ENCODE results near the gene NPHP3. TPM values are rescaled to one million over a fixed set of nuclear protein-coding genes. Genes with fewer than 3 reads are reported as not detected.
"Not testable (repeated sequence)": the region's sequence is repeated elsewhere in the genome, so short reads cannot be mapped to it uniquely, and the experiment has no call there.

NPHP3 gene, protein sequence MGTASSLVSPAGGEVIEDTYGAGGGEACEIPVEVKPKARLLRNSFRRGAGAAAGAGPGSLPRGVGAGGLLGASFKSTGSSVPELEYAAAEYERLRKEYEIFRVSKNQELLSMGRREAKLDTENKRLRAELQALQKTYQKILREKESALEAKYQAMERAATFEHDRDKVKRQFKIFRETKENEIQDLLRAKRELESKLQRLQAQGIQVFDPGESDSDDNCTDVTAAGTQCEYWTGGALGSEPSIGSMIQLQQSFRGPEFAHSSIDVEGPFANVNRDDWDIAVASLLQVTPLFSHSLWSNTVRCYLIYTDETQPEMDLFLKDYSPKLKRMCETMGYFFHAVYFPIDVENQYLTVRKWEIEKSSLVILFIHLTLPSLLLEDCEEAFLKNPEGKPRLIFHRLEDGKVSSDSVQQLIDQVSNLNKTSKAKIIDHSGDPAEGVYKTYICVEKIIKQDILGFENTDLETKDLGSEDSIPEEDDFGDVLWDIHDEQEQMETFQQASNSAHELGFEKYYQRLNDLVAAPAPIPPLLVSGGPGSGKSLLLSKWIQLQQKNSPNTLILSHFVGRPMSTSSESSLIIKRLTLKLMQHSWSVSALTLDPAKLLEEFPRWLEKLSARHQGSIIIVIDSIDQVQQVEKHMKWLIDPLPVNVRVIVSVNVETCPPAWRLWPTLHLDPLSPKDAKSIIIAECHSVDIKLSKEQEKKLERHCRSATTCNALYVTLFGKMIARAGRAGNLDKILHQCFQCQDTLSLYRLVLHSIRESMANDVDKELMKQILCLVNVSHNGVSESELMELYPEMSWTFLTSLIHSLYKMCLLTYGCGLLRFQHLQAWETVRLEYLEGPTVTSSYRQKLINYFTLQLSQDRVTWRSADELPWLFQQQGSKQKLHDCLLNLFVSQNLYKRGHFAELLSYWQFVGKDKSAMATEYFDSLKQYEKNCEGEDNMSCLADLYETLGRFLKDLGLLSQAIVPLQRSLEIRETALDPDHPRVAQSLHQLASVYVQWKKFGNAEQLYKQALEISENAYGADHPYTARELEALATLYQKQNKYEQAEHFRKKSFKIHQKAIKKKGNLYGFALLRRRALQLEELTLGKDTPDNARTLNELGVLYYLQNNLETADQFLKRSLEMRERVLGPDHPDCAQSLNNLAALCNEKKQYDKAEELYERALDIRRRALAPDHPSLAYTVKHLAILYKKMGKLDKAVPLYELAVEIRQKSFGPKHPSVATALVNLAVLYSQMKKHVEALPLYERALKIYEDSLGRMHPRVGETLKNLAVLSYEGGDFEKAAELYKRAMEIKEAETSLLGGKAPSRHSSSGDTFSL (N-terminal part only)
- total RNA-seq: 10 to 100 TPM in 7 of 8 experiments, 1 to 10 TPM in 1; 8.2 to 42.9 (median 16.7) TPM

DNA sequence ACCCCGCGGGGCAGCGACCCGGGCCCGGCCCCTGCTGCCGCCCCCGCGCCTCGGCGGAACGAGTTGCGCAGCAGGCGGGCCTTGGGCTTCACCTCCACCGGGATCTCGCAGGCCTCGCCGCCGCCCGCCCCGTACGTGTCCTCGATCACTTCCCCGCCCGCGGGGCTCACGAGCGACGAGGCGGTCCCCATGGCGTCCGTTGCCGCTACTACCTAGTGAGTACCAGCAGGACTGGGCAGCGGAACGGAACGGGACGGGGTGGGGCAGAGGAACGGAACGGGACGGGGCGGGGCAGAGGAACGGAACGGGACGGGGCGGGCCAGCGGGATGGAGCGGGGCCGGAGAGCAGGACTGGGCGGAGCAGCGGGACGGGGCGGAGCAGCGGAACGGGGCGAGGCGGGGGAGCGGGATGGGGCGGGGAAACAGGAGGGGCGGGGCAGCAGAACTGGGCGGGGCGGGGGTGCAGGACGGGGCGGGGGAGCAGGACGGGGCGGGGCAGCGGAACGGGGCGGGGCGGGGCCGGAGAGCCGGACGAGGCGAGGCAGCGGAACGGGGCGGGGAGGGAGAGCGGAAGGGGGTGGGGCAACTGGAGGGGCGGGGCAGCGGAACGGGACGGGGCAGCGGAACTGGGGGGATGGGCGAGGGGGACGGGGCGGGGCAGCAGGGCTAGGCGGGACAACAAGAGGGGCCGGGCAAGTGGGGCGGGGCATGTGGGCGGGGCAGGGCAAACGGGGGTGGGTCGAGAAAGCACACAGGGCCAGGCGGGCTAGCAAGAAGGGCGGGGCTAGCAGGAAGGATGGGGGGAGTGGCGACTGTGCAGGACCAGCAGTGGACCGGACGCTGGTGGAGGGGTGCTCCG is at the start of gene NPHP3:
NPHP3 (minus strand) TSS at position 245 of the 859 bp plus-strand sequence; CDS start at position 191, 54 bp downstream.
- Histone ChIP-seq H3K4me3 (peak within 1 kb of the TSS; percentile 52 to 99 (median 97)), H3K4me1 (replicated peaks in 1 of 2) (peaks cover 14% of the 10 kb centered on the region in 2 donors), H3K27ac (peak within 1 kb of the TSS; percentile 76 to 89)
- no CpG with 5 or more reads among the region's 96 CpGs for WGBS, 10 experiments
- in situ Hi-C loops (cut with MboI; ENCODE audit: low pct_unique_long_range_greater_than_20kb in 2 of 9, low sequenced_read_pairs in 9 of 9, unreplicated experiment in 9 of 9): loop anchor here in 3 of 9 experiments (10.0 to 25.0 kb wide), 3 partner anchors 662 to 915 kb away; partner anchors contain the start of gene CDV3 (in 1 of the 3)
- peak; percentile 80 to 93 (median 90) for ATAC-seq (replicated peaks in 6 of 8)

DNA sequence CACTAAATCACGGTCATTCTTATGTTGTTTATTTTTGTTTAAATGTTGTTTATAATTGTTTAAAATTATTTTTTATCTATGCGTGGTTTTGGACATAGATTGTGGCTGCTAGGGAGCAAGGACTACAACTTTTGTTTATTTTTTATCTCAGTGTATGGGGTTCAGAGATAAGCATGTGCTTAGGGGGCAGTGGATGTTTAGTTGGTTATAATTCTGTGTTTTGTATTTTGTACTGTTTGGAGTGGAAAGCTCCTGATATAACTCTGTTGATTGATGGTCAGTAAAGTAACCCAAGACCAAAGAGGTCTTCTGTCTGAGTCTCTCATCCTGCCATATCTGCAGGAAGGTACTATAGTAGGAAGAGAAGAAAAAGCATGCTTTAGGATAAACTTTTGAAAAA is 36.5 kb upstream of the NPHP3 start:
- 6 to 80% (median 45%) methylated on average over 1 to 2 of the region's 2 CpGs; no CpG with 5 or more reads in 1 of the 10 experiments for WGBS, 10 experiments

DNA sequence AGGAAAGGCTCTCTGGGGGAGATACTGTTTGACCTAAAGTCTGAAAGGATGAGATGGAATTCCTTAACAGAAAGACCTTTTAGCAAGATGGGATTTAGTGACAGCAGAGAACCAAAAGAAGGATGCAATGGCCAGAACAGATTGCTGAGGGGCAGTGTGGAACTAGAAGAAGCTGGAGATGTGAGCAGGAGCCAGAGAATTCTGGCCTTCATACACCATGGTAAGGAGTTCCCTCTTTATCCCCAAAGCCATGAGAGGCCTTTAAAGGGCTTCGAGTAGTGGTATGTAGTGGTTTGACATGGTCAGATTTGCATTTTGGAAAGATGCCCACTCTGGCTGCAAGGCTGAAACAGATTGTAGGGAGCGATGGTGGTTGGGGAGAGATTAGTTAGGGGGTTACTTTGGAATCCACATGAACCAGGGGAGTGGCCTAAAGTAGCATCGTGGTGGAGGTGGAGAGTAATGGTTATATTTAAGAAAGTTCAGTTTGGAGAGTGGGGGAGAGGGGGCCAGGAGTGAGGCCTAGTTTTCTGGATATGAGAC is 34.0 kb upstream of the NPHP3 start:
- in situ Hi-C loops (cut with MboI; ENCODE audit: low pct_unique_long_range_greater_than_20kb in 2 of 9, low sequenced_read_pairs in 9 of 9, unreplicated experiment in 9 of 9): no loop called here
- Histone ChIP-seq H3K4me3 (no peak overlapping the region), H3K4me1 (replicated peaks in 1 of 2) (no peaks in the 10 kb centered on the region), H3K27ac (no peak overlapping the region)
- 0 to 100% (median 60%) methylated on average over 1 to 2 of the region's 3 CpGs; no CpG with 5 or more reads in 2 of the 10 experiments for WGBS, 10 experiments
- ATAC-seq (replicated peaks in 6 of 8): no peak

More for the DNA sequence above, 36.5 kb upstream of the NPHP3 start:
- Histone ChIP-seq H3K4me3 (no peak overlapping the region), H3K4me1 (replicated peaks in 1 of 2) (no peaks in the 10 kb centered on the region), H3K27ac (no peak overlapping the region)
- in situ Hi-C loops (cut with MboI; ENCODE audit: low pct_unique_long_range_greater_than_20kb in 2 of 9, low sequenced_read_pairs in 9 of 9, unreplicated experiment in 9 of 9): no loop called here
- no peak for ATAC-seq (replicated peaks in 6 of 8)

DNA sequence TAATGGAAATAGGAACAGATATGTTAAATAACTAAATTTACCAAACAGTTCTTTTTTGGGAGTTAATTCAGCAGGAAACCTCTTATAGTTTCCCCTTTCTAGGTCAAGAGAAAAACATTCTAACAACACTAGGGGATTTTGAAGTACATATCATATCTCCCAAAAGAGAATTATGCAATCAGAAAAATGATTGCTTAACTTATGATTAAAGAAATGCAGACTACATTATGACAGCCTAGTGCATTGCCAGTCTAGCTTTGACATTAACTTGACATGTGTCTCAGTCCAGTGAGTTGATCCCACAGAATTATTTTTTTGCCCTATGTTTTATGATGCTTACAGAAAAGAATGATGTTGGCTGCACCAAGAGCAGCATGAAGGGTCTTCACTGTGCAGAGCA is 31.7 kb upstream of the NPHP3 start:
- ATAC-seq (replicated peaks in 6 of 8): no peak
- no peak overlapping the region for H3K27ac ChIP-seq
- no peak overlapping the region for H3K4me3 ChIP-seq
- no peaks in the 10 kb centered on the region for H3K4me1 ChIP-seq (replicated peaks in 1 of 2)
- in situ Hi-C loops (cut with MboI; ENCODE audit: low pct_unique_long_range_greater_than_20kb in 2 of 9, low sequenced_read_pairs in 9 of 9, unreplicated experiment in 9 of 9): no loop called here

DNA sequence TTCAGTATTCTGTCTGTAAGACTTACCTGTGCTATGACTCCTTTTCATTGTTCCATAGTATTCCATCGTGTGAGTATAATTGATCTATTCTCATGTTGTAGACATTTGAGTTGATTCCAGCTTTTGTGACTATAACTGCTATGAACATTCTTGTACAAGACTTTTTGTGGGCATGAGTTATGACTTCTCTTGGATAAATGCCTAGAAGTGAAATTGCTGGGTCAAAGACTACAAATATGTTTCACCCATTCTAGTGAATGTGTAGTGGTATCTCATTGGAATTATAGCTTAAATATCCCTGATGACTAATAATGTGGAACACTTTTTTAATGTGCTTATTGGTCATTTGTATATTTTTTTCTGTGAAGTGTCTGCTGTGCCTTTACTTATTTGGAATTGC is 27.6 kb upstream of the NPHP3 start:
- Histone ChIP-seq H3K4me1 (replicated peaks in 1 of 2) (no peaks in the 10 kb centered on the region), H3K27ac (no peak overlapping the region), H3K4me3 (no peak overlapping the region)
- ATAC-seq (replicated peaks in 6 of 8): no peak
- WGBS, 10 experiments: 10 to 100% (median 100%) methylated on average over 1 of the region's 1 CpG
- in situ Hi-C loops (cut with MboI; ENCODE audit: low pct_unique_long_range_greater_than_20kb in 2 of 9, low sequenced_read_pairs in 9 of 9, unreplicated experiment in 9 of 9): loop anchor here in 8 of 9 experiments (25.0 kb wide), 4 partner anchors 288 to 838 kb away; partner anchors contain the start of gene TMEM108 (in 3 of the 8)

DNA sequence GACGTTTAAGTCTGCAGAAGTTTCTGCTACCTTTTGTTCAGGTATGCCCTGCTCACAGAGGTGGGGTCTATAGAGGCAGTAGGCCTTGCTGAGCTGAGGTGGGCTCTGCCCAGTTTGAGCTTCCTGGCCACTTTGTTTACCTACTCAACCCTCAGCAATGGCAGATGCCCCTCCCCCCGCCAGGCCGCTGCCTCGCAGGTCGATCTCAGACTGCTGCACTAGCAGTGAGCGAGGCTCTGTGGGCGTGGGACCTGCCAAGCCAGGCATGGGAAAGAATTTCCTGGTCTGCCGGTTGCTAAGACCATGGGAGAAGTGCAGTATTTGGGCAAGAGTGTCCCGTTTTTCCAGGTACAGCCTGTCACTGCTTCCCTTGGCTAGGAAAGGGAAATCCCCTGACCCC is 24.5 kb upstream of the NPHP3 start:
- H3K4me1 ChIP-seq (replicated peaks in 1 of 2); H3K4me3 ChIP-seq; H3K27ac ChIP-seq; ATAC-seq (replicated peaks in 6 of 8): not testable (repeated sequence)
- in situ Hi-C loops (cut with MboI; ENCODE audit: low pct_unique_long_range_greater_than_20kb in 2 of 9, low sequenced_read_pairs in 9 of 9, unreplicated experiment in 9 of 9): loop anchor here in 8 of 9 experiments (25.0 kb wide), 4 partner anchors 291 to 841 kb away; partner anchors contain the start of gene TMEM108 (in 3 of the 8)
- 0 to 93% (median 60%) methylated on average over 1 to 7 of the region's 9 CpGs; no CpG with 5 or more reads in 5 of the 10 experiments for WGBS, 10 experiments

DNA sequence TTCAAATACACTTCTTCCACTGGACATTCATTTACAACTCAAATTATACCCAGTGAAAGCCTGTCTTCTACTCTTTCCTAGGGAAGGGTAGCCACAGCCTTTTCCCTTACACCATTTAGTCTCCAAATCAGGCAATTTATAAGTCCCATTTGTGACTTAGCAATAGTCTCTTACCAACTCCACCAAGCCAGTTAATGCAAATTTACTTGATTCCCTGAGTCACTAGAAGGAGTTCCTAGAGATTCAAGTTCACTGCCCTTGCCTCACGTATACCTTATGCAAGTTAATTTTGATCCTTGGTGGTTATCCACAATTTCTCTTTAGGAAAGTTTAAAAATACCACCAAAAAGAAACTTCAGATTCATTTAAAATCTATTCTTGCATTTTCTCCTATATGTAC is 16.1 kb upstream of the NPHP3 start:
- ATAC-seq (replicated peaks in 6 of 8): peak in 2 of 8 experiments; percentile 50 to 67
- Histone ChIP-seq H3K4me3 (no peak overlapping the region), H3K27ac (no peak overlapping the region), H3K4me1 (replicated peaks in 1 of 2) (no peaks in the 10 kb centered on the region)
- WGBS, 10 experiments: 20 to 100% (median 80%) methylated on average over 1 of the region's 1 CpG; no CpG with 5 or more reads in 1 of the 10 experiments
- in situ Hi-C loops (cut with MboI; ENCODE audit: low pct_unique_long_range_greater_than_20kb in 2 of 9, low sequenced_read_pairs in 9 of 9, unreplicated experiment in 9 of 9): loop anchor here in 8 of 9 experiments (10.0 to 25.0 kb wide), 5 partner anchors 299 to 849 kb away; partner anchors contain the start of gene TMEM108 (in 3 of the 8)

DNA sequence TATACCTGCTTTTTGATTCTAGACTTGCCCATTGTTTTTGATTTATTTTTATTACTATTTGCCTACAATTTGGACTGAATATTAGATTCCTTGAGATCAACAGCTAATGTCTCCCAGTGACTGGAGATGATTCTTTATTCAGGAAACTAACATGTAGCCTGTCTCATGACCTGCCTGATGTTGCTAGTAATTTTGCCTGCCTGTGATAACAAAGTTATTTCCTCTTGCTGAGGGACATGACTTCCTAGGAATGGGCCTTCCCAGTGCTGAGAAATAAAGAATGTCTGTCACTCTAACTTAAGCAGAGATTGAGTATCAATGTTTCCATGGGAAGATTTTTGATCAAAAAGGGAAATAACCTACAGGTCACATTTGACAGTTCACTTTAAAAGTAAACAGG is 13.4 kb upstream of the NPHP3 start:
- no peak overlapping the region for H3K4me3 ChIP-seq
- H3K27ac ChIP-seq: no peak overlapping the region
- no peak for ATAC-seq (replicated peaks in 6 of 8)
- in situ Hi-C loops (cut with MboI; ENCODE audit: low pct_unique_long_range_greater_than_20kb in 2 of 9, low sequenced_read_pairs in 9 of 9, unreplicated experiment in 9 of 9): loop anchor here in 8 of 9 experiments (10.0 to 25.0 kb wide), 5 partner anchors 302 to 852 kb away; partner anchors contain the start of gene TMEM108 (in 3 of the 8)
- no peaks in the 10 kb centered on the region for H3K4me1 ChIP-seq (replicated peaks in 1 of 2)

DNA sequence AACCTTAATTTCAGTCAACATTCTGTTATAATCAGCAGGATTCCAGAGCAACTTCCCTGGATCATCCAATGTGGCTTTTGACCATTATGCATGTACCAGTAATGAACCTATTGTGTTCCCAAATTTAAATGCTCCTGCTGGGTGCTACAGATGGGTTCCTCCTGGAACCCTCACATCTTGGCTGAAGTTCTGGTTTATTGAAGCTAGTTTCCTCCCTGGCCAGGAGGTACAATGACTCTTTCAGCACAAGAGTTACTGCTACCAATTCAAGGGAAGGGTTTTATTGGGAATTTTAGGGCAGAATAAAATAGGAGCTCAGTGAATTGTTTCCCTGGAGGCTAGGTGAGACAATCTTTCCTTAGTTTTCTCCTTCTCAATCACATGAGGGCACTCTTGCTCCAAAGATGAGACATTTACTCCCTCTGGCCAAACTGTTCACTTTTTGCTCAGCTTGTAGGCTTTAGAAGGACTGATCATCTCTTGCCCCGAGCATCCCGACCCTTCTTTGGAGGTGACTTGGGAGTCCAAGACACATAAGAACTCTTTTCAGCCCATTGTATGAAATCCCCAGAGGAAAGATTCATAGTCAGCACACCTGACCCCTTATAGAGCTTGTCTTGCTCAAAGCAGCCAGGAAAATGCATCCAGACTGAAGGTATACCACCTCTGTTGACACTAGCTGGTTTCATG is 8.8 kb upstream of the NPHP3 start:
- in situ Hi-C loops (cut with MboI; ENCODE audit: low pct_unique_long_range_greater_than_20kb in 2 of 9, low sequenced_read_pairs in 9 of 9, unreplicated experiment in 9 of 9): loop anchor here in 8 of 9 experiments (10.0 to 25.0 kb wide), 5 partner anchors 306 to 856 kb away; partner anchors contain the start of gene TMEM108 (in 3 of the 8)

DNA sequence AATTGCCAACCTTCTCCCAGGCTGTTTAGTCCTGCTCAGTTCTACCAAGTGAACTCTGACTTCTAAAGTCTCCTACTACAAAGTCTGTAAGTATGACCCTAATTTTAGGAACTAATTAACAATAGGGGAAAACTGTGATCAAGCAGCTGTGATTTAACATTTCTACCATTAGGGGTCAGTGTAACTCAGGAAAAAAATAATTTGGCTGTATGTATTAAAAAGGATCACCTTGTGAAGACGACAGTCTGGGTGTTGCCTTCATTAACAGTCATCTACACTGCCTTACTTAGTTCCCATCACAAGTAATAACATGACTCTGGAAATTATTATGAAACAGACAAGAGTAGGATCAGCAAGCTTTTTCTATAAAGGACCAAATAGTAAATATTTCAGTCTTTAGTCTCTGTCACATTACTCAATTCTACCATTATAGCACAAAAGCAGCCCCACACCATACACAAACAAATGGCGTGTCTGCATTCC is 4.2 kb upstream of the NPHP3 start:
- in situ Hi-C loops (cut with MboI; ENCODE audit: low pct_unique_long_range_greater_than_20kb in 2 of 9, low sequenced_read_pairs in 9 of 9, unreplicated experiment in 9 of 9): loop anchor here (10.0 to 25.0 kb wide), 6 partner anchors 311 to 861 kb away; partner anchors contain the start of genes TMEM108 (in 3 of the 9) and CDV3 (in 1 of the 9)
- 0 to 36% (median 10%) methylated on average over 1 to 2 of the region's 2 CpGs; no CpG with 5 or more reads in 3 of the 10 experiments for WGBS, 10 experiments

More for the DNA sequence above, 8.8 kb upstream of the NPHP3 start:
- WGBS, 10 experiments: 0 to 20% (median 0%) methylated on average over 1 to 2 of the region's 2 CpGs; no CpG with 5 or more reads in 5 of the 10 experiments
- no peak overlapping the region for H3K27ac ChIP-seq
- H3K4me1 ChIP-seq (replicated peaks in 1 of 2): no peaks in the 10 kb centered on the region
- H3K4me3 ChIP-seq: no peak overlapping the region
- ATAC-seq (replicated peaks in 6 of 8): peak; percentile 60 to 96 (median 82)

More for the DNA sequence above, 4.2 kb upstream of the NPHP3 start:
- no peak overlapping the region for H3K27ac ChIP-seq
- peaks cover 6% of the 10 kb centered on the region in 2 donors for H3K4me1 ChIP-seq (replicated peaks in 1 of 2)
- no peak for ATAC-seq (replicated peaks in 6 of 8)
- no peak overlapping the region for H3K4me3 ChIP-seq
